Adipocyte (in vitro differentiated cells): ENCODE results near the gene MPRIP.
"Not testable (repeated sequence)": the region's sequence is repeated elsewhere in the genome, so short reads cannot be mapped to it uniquely, and the experiment has no call there.

ENCODE experiments used
- DNase-seq: peaks from one replicate; pipeline ENCODE4 v3.0.0-alpha.2; 2015; ENCODE audit warnings: low read depth
- H3K27me3 ChIP-seq: replicated peaks from 2 replicates; pipeline ENCODE4 v1.7.0; 2013; ENCODE audit warnings: mild to moderate bottlenecking, low read length, moderate library complexity; ENCODE audit not compliant: control insufficient read depth, insufficient read depth
- H3K36me3 ChIP-seq: 2 replicates; pipeline ENCODE4 v1.7.0; 2013; ENCODE audit warnings: low read length, mild to moderate bottlenecking, moderate library complexity; ENCODE audit not compliant: control insufficient read depth, insufficient read depth, severe bottlenecking
- H3K4me1 ChIP-seq: 2 replicates; pipeline ENCODE4 v1.7.0; 2013; ENCODE audit warnings: mild to moderate bottlenecking, low read length, moderate library complexity; ENCODE audit not compliant: control insufficient read depth, insufficient read depth
- H3K4me3 ChIP-seq: 2 replicates; pipeline ENCODE4 v1.7.0; 2013; ENCODE audit warnings: mild to moderate bottlenecking, low read length, moderate library complexity
- H3K9ac ChIP-seq: 2 replicates; pipeline ENCODE4 v1.7.0; 2013; ENCODE audit warnings: mild to moderate bottlenecking, low read length, moderate library complexity
- H3K9me3 ChIP-seq: 2 replicates; pipeline ENCODE4 v1.7.0; 2013; ENCODE audit warnings: mild to moderate bottlenecking, low read length, moderate library complexity; ENCODE audit not compliant: control insufficient read depth

The MPRIP gene

DNA sequence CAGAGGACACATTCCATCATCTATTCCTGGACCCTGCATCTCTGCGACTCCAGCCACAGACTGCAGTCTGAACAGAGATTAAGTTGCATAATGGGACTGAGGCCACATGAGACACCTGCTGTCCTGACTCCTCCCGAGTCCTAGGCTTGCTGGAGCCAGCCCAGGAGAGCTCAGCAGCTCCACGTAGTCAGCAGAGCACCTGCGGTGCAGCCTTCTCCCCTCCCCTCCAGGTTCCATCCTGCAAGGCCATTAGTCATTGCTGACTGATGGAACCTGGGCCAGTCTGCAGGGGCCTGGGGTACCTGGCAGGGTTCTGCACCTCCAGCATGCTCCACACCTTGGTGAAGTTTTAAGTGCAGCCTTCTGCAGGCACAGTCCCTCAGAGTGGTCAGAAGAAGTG is 87.2 kb downstream of the MPRIP start:
- Histone ChIP-seq H3K4me1 (no peaks in the 10 kb centered on the region), H3K27me3 (no peaks in the 10 kb centered on the region), H3K4me3 (no peak overlapping the region), H3K9me3 (no peaks in the 10 kb centered on the region), H3K36me3 (peaks cover 70% of the 10 kb centered on the region), H3K9ac (no peak overlapping the region)
- peak; percentile 7 for DNase-seq

GRCh38 chr17:17130077-17130844 is 88.0 kb downstream of the MPRIP start:
- DNase-seq, result no peak
- Histone ChIP-seq H3K36me3 (peaks cover 78% of the 10 kb centered on the region), H3K4me1 (no peaks in the 10 kb centered on the region), H3K4me3 (no peak overlapping the region), H3K27me3 (no peaks in the 10 kb centered on the region), H3K9me3 (no peaks in the 10 kb centered on the region), H3K9ac (no peak overlapping the region)

DNA sequence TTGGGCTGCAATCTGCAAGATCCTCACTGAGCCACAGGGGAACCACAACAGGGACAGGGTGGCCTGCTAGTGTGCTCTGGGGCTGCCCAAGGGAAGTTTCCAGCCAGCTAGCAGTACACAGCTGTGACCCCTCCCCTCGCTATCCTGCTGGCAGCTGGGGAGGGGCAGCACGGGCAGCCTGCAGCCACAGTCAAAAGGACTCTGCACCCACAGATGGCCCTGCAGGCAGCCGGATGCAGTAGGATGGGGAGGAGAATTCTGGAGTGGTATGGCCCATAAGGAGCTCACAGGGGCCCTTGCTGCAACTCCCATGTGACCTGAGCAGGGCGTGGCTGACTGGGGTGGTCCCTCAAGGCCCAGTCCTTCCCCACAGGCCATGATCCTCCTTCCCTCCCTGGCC is 89.6 kb downstream of the MPRIP start:
- no peak for DNase-seq
- Histone ChIP-seq H3K9me3 (no peaks in the 10 kb centered on the region), H3K4me3 (no peak overlapping the region), H3K4me1 (no peaks in the 10 kb centered on the region), H3K36me3 (peaks cover 90% of the 10 kb centered on the region), H3K27me3 (no peaks in the 10 kb centered on the region), H3K9ac (no peak overlapping the region)

GRCh38 chr17:17132746-17133145 is 90.5 kb downstream of the MPRIP start:
- DNase-seq, result no peak
- Histone ChIP-seq H3K4me3 (no peak overlapping the region), H3K27me3 (no peaks in the 10 kb centered on the region), H3K9me3 (no peaks in the 10 kb centered on the region), H3K36me3 (peaks cover 91% of the 10 kb centered on the region), H3K4me1 (no peaks in the 10 kb centered on the region), H3K9ac (no peak overlapping the region)

DNA sequence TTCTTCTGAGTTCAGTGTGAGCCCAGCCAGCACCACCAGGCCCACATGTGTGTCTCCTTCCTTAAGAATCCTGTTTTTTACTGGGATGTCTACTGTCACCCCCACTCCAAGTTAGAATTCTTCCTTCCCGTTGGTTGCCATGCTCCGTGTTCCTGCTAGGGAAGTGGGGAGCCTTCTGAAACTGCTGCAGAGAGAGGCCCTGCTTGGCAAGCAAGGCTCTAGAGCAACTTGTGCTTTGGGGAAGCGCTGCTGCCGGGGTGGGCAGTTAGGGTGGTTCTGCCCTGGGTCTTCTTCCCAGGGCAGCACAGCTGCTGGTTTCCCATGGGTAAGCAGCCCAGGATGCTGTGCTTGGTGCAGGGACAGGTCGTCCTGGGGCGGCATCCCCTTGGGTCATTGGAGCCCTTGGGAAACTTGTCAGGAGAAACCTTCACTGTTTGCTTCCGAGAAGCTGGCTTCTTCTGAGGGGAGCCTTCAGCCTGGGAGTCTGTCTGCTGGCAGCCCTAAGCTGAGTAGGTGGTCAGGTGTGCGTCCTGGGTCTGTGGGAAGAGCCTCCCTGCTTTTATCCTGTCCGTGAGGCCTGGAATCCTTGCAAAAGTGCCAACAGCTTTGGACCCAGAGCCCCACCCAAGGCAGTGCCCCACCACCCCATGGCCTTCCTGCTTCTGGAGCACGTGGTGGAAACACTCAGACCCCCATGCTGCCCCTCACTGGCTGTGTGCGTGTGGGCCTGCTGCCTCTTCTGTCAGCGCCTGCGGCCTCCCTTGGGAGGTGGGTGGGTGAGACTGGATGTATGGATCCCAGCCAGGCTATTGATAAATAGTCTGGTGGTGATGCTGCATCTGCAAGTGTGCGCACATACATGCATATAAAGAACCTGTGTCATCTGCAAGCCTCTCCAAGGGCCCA is 92.0 kb downstream of the MPRIP start:
- H3K9ac ChIP-seq, result no peak overlapping the region
- H3K9me3 ChIP-seq, result no peaks in the 10 kb centered on the region
- H3K4me3 ChIP-seq, result no peak overlapping the region
- no peaks in the 10 kb centered on the region for H3K27me3 ChIP-seq
- H3K4me1 ChIP-seq, result no peaks in the 10 kb centered on the region
- no peak for DNase-seq
- H3K36me3 ChIP-seq, result peaks cover 92% of the 10 kb centered on the region

- Histone ChIP-seq H3K36me3 (peaks cover 92% of the 10 kb centered on the region), H3K4me3 (no peak overlapping the region), H3K9me3 (no peaks in the 10 kb centered on the region), H3K4me1 (no peaks in the 10 kb centered on the region), H3K9ac (no peak overlapping the region), H3K27me3 (no peaks in the 10 kb centered on the region)
- DNase-seq, result no peak
These were observed 92.7 kb downstream of the MPRIP start for GRCh38 chr17:17134957-17135333.

- H3K4me1 ChIP-seq, H3K9ac ChIP-seq, H3K27me3 ChIP-seq, DNase-seq, H3K4me3 ChIP-seq, H3K9me3 ChIP-seq: not testable (repeated sequence)
- H3K36me3 ChIP-seq, result peaks cover 94% of the 10 kb centered on the region
These were observed 94.0 kb downstream of the MPRIP start for GRCh38 chr17:17136221-17136620.

- H3K27me3 ChIP-seq, result no peaks in the 10 kb centered on the region
- H3K9me3 ChIP-seq, result no peaks in the 10 kb centered on the region
- DNase-seq, result no peak
- H3K36me3 ChIP-seq, result peaks cover 89% of the 10 kb centered on the region
- H3K9ac ChIP-seq, result no peak overlapping the region
- no peak overlapping the region for H3K4me3 ChIP-seq
- H3K4me1 ChIP-seq, result peaks cover 5% of the 10 kb centered on the region
These were observed 95.7 kb downstream of the MPRIP start for GRCh38 chr17:17137731-17138585.

DNA sequence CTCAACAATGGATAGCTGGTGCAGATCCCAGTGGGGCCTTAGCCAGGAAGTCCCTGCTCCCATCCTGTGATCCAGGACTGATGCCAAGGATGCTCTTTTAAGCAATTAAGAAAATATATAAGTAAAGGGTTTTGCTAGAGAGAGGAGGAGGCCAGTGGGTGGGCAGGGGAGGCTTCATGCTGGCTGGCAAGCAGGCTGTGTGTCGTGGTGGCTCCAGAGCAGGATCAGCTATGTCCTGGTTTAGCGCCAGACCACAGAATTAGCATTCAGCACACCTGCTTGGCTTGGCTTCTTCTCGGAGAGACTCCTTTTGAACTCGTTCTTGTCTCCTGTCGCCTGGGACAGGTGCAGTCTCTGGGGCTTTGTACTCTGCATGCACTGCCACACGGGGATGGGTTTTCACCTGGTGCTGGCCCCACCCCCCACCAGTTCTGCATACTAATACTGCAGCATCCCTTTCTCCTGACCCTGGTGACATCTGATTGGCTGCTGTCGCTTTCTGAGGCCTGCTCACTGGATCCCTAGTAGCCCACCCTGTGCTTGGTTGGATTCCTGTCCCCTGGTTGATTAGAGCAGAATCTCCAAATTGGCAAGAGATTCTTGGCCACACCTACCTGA is 97.8 kb downstream of the MPRIP start:
- Histone ChIP-seq H3K9ac (no peak overlapping the region), H3K27me3 (no peaks in the 10 kb centered on the region), H3K4me3 (no peak overlapping the region), H3K9me3 (no peaks in the 10 kb centered on the region), H3K4me1 (peaks cover 5% of the 10 kb centered on the region), H3K36me3 (peaks cover 90% of the 10 kb centered on the region)
- no peak for DNase-seq

GRCh38 chr17:17140590-17140980 is 98.3 kb downstream of the MPRIP start:
- no peak overlapping the region for H3K4me3 ChIP-seq
- peak; percentile 38 for DNase-seq
- H3K36me3 ChIP-seq, result peaks cover 90% of the 10 kb centered on the region
- H3K9me3 ChIP-seq, result no peaks in the 10 kb centered on the region
- no peaks in the 10 kb centered on the region for H3K27me3 ChIP-seq
- peaks cover 5% of the 10 kb centered on the region for H3K4me1 ChIP-seq
- no peak overlapping the region for H3K9ac ChIP-seq
